H1 (cell line): Measurements from ENCODE around the gene LSM5. TPM values are rescaled to one million over a fixed set of nuclear protein-coding genes. Genes with fewer than 3 reads are reported as not detected.

ENCODE experiments used
- CTCF ChIA-PET: fragments of 300-600 bp; sonication (Branson Sonifier 250); formaldehyde crosslinking; loops from one replicate; lab custom pipeline; 2021; ENCODE audit not compliant: partially characterized antibody; lab: Charles Lee
- POLR2A ChIA-PET: fragments of 300-600 bp; sonication (Branson Sonifier 250); formaldehyde crosslinking; loops from one replicate; lab custom pipeline; 2021; ENCODE audit warnings: inconsistent platforms; ENCODE audit not compliant: partially characterized antibody; lab: Charles Lee
- DNase-seq, 2 experiments: peaks; one replicate each; pipeline versions ENCODE4 v3.0.0 to v3.0.0-alpha.2; 2010 to 2022; ENCODE audit warnings: low spot score in 2 of 2, low read depth in 1 of 2, mixed read lengths in 1 of 2
- FAIRE-seq: peaks from 2 replicates; lab custom pipeline; 2011; peaks lifted over from hg19 to GRCh38; lab: Jason Lieb, UNC
- H2AFZ ChIP-seq: 2 replicates; pipeline ENCODE4 v1.8.1; 2012; ENCODE audit warnings: low read length, inconsistent platforms
- H2AK5ac ChIP-seq: 2 replicates; pipeline ENCODE4 v1.6.1; 2013; ENCODE audit warnings: low read depth, low read length
- H2BK120ac ChIP-seq: replicated peaks from 2 replicates; pipeline ENCODE3; 2013; ENCODE audit warnings: low read depth, low read length, inconsistent platforms
- H2BK12ac ChIP-seq: 2 replicates; pipeline ENCODE4 v1.6.1; 2013; ENCODE audit warnings: low read depth, low read length
- H2BK15ac ChIP-seq: 2 replicates; pipeline ENCODE4 v1.6.1; 2013; ENCODE audit warnings: low read length
- H2BK20ac ChIP-seq: 2 replicates; pipeline ENCODE4 v1.6.1; 2013; ENCODE audit warnings: low read length
- H2BK5ac ChIP-seq: 2 replicates; pipeline ENCODE4 v1.6.1; 2013; ENCODE audit warnings: low read depth, low read length
- H3K14ac ChIP-seq: 2 replicates; pipeline ENCODE4 v1.6.1; 2013; ENCODE audit warnings: inconsistent platforms; ENCODE audit not compliant: insufficient read length
- H3K18ac ChIP-seq: 2 replicates; pipeline ENCODE4 v1.6.1; 2013; ENCODE audit warnings: low read length; ENCODE audit errors: extremely low read depth
- H3K23ac ChIP-seq: 2 replicates; pipeline ENCODE4 v1.6.1; 2013; ENCODE audit warnings: inconsistent platforms; ENCODE audit not compliant: insufficient read length
- H3K23me2 ChIP-seq: 2 replicates; pipeline ENCODE4 v1.6.1; 2013; ENCODE audit warnings: low read depth, low read length
- H3K27ac ChIP-seq: 2 replicates; pipeline ENCODE4 v1.6.1; 2011; ENCODE audit warnings: low read depth, low read length, inconsistent platforms
- H3K27me3 ChIP-seq, 4 experiments: replicated peaks in 1 of 4; 1 replicate in 1 of 4; 2 replicates in 3 of 4; pipeline versions ENCODE4 v1.6.1 to v1.8.1; 2011 to 2013; ENCODE audit warnings: low read length in 3 of 4, mild to moderate bottlenecking in 3 of 4, inconsistent platforms in 2 of 4, mixed read lengths in 2 of 4, moderate library complexity in 1 of 4; ENCODE audit not compliant: control insufficient read depth in 3 of 4, insufficient read depth in 3 of 4; ENCODE audit errors: extremely low read depth in 1 of 4
- H3K36me3 ChIP-seq, 4 experiments: 2 replicates each; pipeline versions ENCODE4 v1.6.1 to v1.8.1; 2011 to 2013; ENCODE audit warnings: mild to moderate bottlenecking in 4 of 4, low read length in 3 of 4, moderate library complexity in 2 of 4, control low read depth in 1 of 4, inconsistent platforms in 1 of 4; ENCODE audit not compliant: insufficient read depth in 4 of 4, control insufficient read depth in 2 of 4
- H3K4ac ChIP-seq: replicated peaks from 2 replicates; pipeline ENCODE3; 2013; ENCODE audit warnings: low read length, low read depth, mixed read lengths, inconsistent platforms; ENCODE audit not compliant: insufficient read length
- H3K4me1 ChIP-seq, 4 experiments: replicated peaks in 1 of 4; 1 replicate in 1 of 4; 2 replicates in 3 of 4; pipeline versions ENCODE4 v1.6.1 to v1.8.1; 2011 to 2013; ENCODE audit warnings: low read length in 3 of 4, inconsistent platforms in 2 of 4, mixed read lengths in 1 of 4; ENCODE audit not compliant: insufficient read depth in 4 of 4, control insufficient read depth in 3 of 4
- H3K4me2 ChIP-seq, 2 experiments: 2 replicates each; pipeline versions ENCODE4 v1.6.1 to v1.8.1; 2011 to 2013; ENCODE audit warnings: low read depth in 2 of 2, low read length in 2 of 2, control low read depth in 1 of 2, inconsistent platforms in 1 of 2, mild to moderate bottlenecking in 1 of 2; ENCODE audit not compliant: insufficient read depth in 1 of 2
- H3K4me3 ChIP-seq, 4 experiments: fragments of 200-600, 300-600 bp in 1 of 4; sonication (generic), shearing (Covaris generic), sonication (Bioruptor Twin) in 1 of 4; 2 replicates each; pipeline versions ENCODE4 v1.5.1 to v1.8.1; 2011 to 2016; ENCODE audit warnings: low read length in 4 of 4, low read depth in 3 of 4, control low read depth in 2 of 4, inconsistent platforms in 2 of 4, mild to moderate bottlenecking in 2 of 4, mixed read lengths in 1 of 4, moderate library complexity in 1 of 4; ENCODE audit not compliant: insufficient read depth in 2 of 4; ENCODE audit errors: extremely low read depth in 1 of 4
- H3K56ac ChIP-seq: replicated peaks from 2 replicates; pipeline ENCODE3; 2013; ENCODE audit warnings: low read depth, mild to moderate bottlenecking, mixed read lengths, low read length, inconsistent platforms; ENCODE audit not compliant: insufficient read length
- H3K79me1 ChIP-seq: 2 replicates; pipeline ENCODE4 v1.6.1; 2013; ENCODE audit warnings: low read depth, low read length, control low read depth
- H3K79me2 ChIP-seq, 2 experiments: 2 replicates each; pipeline versions ENCODE4 v1.6.1 to v1.8.1; 2012 to 2013; ENCODE audit warnings: low read length in 2 of 2, mild to moderate bottlenecking in 2 of 2, inconsistent platforms in 1 of 2; ENCODE audit not compliant: insufficient read depth in 2 of 2, control insufficient read depth in 1 of 2
- H3K9ac ChIP-seq, 4 experiments: replicated peaks in 1 of 4; 1 replicate in 1 of 4; 2 replicates in 3 of 4; pipeline versions ENCODE4 v1.6.1 to v1.8.1; 2011 to 2013; ENCODE audit warnings: low read depth in 3 of 4, low read length in 3 of 4, control low read depth in 2 of 4, mild to moderate bottlenecking in 2 of 4, moderate library complexity in 2 of 4, inconsistent platforms in 1 of 4; ENCODE audit errors: extremely low read depth in 1 of 4
- H3K9me3 ChIP-seq, 2 experiments: 2 replicates each; pipeline versions ENCODE4 v1.6.1 to v1.8.1; 2012 to 2013; ENCODE audit warnings: mild to moderate bottlenecking in 2 of 2, moderate library complexity in 2 of 2, control low read depth in 1 of 2, inconsistent platforms in 1 of 2, low read depth in 1 of 2, low read length in 1 of 2, mixed read lengths in 1 of 2; ENCODE audit not compliant: insufficient read depth in 2 of 2
- H4K20me1 ChIP-seq, 2 experiments: replicated peaks in 1 of 2; 2 replicates each; pipeline versions ENCODE3 to v1.8.1; 2011 to 2013; ENCODE audit warnings: inconsistent platforms in 2 of 2, low read length in 2 of 2, mild to moderate bottlenecking in 1 of 2; ENCODE audit not compliant: insufficient read depth in 2 of 2, control insufficient read depth in 1 of 2
- H4K5ac ChIP-seq: 2 replicates; pipeline ENCODE4 v1.6.1; 2013; ENCODE audit warnings: low read length, low read depth, mixed read lengths, inconsistent platforms; ENCODE audit not compliant: insufficient read length
- H4K8ac ChIP-seq: 2 replicates; pipeline ENCODE4 v1.8.0; 2013; ENCODE audit warnings: mild to moderate bottlenecking, moderate library complexity, low read length, inconsistent platforms; ENCODE audit not compliant: insufficient read depth; ENCODE audit errors: extremely low read depth
- H4K91ac ChIP-seq: replicated peaks from 2 replicates; pipeline ENCODE3; 2013; ENCODE audit warnings: low read length, mixed read lengths, inconsistent platforms; ENCODE audit not compliant: insufficient read length
- CEBPB ChIP-seq: IDR thresholded peaks from 2 replicates; pipeline ENCODE4 v1.6.1; 2012; ENCODE audit warnings: low read depth, low read length
- FOSL1 ChIP-seq: IDR thresholded peaks from 2 replicates; pipeline ENCODE4 v1.6.1; 2011; ENCODE audit warnings: mild to moderate bottlenecking, low read depth, low read length, moderate library complexity; ENCODE audit not compliant: insufficient read depth
- HDAC6 ChIP-seq: IDR thresholded peaks from one replicate; pipeline ENCODE4 v1.7.1; 2012; ENCODE audit warnings: low read depth, mild to moderate bottlenecking, inconsistent platforms, low read length, moderate library complexity
- KDM4A ChIP-seq: IDR thresholded peaks from one replicate; pipeline ENCODE4 v1.7.1; 2012; ENCODE audit warnings: low read depth, mild to moderate bottlenecking, moderate library complexity, low read length, inconsistent platforms; ENCODE audit not compliant: severe bottlenecking
- MAFK ChIP-seq: IDR thresholded peaks from 2 replicates; pipeline ENCODE4 v1.6.1; 2012; ENCODE audit warnings: low read depth, mild to moderate bottlenecking, improper control_type of control experiment, low read length
- POLR2AphosphoS5 ChIP-seq: IDR thresholded peaks from 2 replicates; pipeline ENCODE4 v1.6.1; 2011; ENCODE audit warnings: low read depth, low read length
- RNF2 ChIP-seq: fragments of 200-900, 300-1000 bp; sonication (generic); IDR thresholded peaks from 2 replicates; pipeline ENCODE4 v1.7.1; 2016; ENCODE audit warnings: borderline replicate concordance, low read depth, mild to moderate bottlenecking, antibody characterized with exemption, low read length; ENCODE audit not compliant: poor library complexity, severe bottlenecking; ENCODE audit errors: missing control alignments
- RXRA ChIP-seq: IDR thresholded peaks from 2 replicates; pipeline ENCODE4 v1.6.1; 2011; ENCODE audit warnings: low read depth, mild to moderate bottlenecking, low read length, moderate library complexity; ENCODE audit not compliant: insufficient read depth
- SIRT6 ChIP-seq: IDR thresholded peaks from one replicate; pipeline ENCODE4 v1.7.1; 2012; ENCODE audit warnings: low read length, inconsistent platforms
- SP2 ChIP-seq: IDR thresholded peaks from 2 replicates; pipeline ENCODE4 v1.6.1; 2012; ENCODE audit warnings: mild to moderate bottlenecking, low read length, inconsistent platforms
- WGBS, 2 experiments: shearing (Covaris generic) in 1 of 2; methylation state at CpG; one replicate each; pipeline versions ENCODE4 v1.1.6 to v1.1.7; 2013 to 2015; ENCODE audit warnings: low lambda C conversion rate in 2 of 2, mixed read lengths in 2 of 2, inconsistent platforms in 1 of 2, low coverage in 1 of 2, missing lambda C conversion rate in 1 of 2; ENCODE audit not compliant: insufficient replicate concordance in 2 of 2, insufficient coverage in 1 of 2, insufficient read length in 1 of 2; ENCODE audit errors: extremely low coverage in 1 of 2, missing lambda C conversion rate in 1 of 2; 5-methylcytosine and 5-hydroxymethylcytosine counted together
- polyA plus RNA-seq, 7 experiments: library from polyadenylated mRNA; depleted of rRNA in 3 of 7; stranded (reverse) in 5 of 7; unstranded in 2 of 7; fragments of >200 nt in 5 of 7; fragments of 200-250 nt in 2 of 7; gene quantifications; 1 replicate in 5 of 7; 2 replicates in 1 of 7; 4 replicates in 1 of 7; pipeline versions ENCODE4 v1.2.1 to v1.2.3, GENCODE V29; 2011 to 2013; ENCODE audit warnings: missing spikeins in 2 of 7, mixed read lengths in 2 of 7
- total RNA-seq: library from RNA; stranded (reverse); fragmentation: NEBNext Ultra II Directional; extraction: Animal tissue kit (Norgen Biotek cat#: 25700); gene quantifications from 2 replicates; pipeline ENCODE4 v1.2.1, GENCODE V29; 2021
- TF ChIP-seq, protein P1 (sequence below): IDR thresholded peaks from 2 replicates; pipeline ENCODE4 v1.6.1; 2011; ENCODE audit warnings: low read length, improper control_type of control experiment
- TF ChIP-seq, protein P2 (sequence below): IDR thresholded peaks from 2 replicates; pipeline ENCODE4 v1.6.1; 2012; ENCODE audit warnings: inconsistent platforms

The LSM5 gene
- total and polyA plus RNA-seq, 2 of the 8 experiments (the other 6 are each of a cell fraction or from before 2014, with no cell fraction given), result 58.9 to 103 TPM

DNA sequence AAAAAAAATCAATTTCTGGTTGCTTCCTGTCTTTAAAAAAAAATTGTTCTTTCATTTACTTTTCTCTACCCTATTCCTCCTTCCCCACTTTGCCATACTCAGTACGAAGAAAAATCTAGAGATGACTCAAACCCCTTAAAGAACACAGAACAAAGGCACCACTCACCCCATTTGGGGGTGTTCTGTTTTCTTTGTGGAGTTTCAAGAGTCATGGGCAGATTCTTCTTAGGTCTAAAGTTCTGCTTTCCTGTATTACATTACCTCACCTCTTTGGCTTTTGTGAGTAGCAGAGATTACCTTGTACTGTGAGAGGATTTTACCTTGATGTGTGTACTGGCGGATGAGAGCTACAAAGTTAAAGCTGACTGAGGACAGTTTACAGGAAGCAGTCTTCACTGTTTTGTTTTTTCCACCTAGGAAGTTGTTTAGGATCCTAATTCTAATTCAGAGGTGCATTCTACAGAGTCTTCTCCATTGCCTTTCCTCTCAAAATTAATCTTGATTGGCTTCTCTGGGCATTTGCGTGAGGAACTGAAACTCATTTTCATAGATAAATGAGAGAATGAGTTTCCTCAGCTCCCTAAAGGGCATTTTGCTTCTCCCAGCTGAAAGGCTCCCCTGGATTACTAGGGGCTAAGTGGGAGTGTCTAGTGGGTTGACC lies 25.8 kb upstream of the LSM5 start:
- Histone ChIP-seq H3K9me3 (peaks cover 39 to 47% of the 10 kb centered on the region in 2 experiments), H4K8ac (no peak overlapping the region), H4K5ac (no peak overlapping the region), H3K56ac (no peak overlapping the region), H2BK120ac (no peak overlapping the region), H3K27ac (no peak overlapping the region), H3K36me3 (peaks cover 0 to 42% (median 19%) of the 10 kb centered on the region in 4 experiments; a peak in 6 of 8 replicates), H4K20me1 (no peaks in the 10 kb centered on the region), H3K4me3 (no peak overlapping the region), H3K9ac (no peak overlapping the region), H2AFZ (no peak overlapping the region), H2BK5ac (no peak overlapping the region), H3K14ac (no peak overlapping the region), H3K79me1 (no peaks in the 10 kb centered on the region; the same call in 1 of the 2 replicates), H3K23me2 (no peaks in the 10 kb centered on the region), H3K4me1 (peaks cover 2 to 10% (median 6%) of the 10 kb centered on the region in 4 experiments; a peak in 4 of 7 replicates), H2BK15ac (no peak overlapping the region), H3K18ac (no peak overlapping the region), H4K91ac (no peak overlapping the region), H3K27me3 (no peaks in the 10 kb centered on the region), H3K4ac (no peak overlapping the region), H2AK5ac (no peak overlapping the region), H3K4me2 (no peak overlapping the region), H2BK20ac (no peak overlapping the region), H2BK12ac (no peak overlapping the region), H3K23ac (no peak overlapping the region), H3K79me2 (peaks cover 2 to 68% of the 10 kb centered on the region in 2 experiments)
- 93% methylated on average over 3 of the region's 3 CpGs; no CpG with 5 or more reads in 1 of the 2 experiments for WGBS, 2 experiments
- DNase-seq (no peak), FAIRE-seq (no peak)
- ChIA-PET CTCF (no interaction called here), POLR2A (interaction anchor here (1.3 to 2.3 kb wide), 2 partner anchors 15 to 20 kb away, joined by 4 to 13 read pairs; partner anchors contain the start of gene AVL9)
- TF ChIP-seq FOSL1 (no peak), KDM4A (no peak), POLR2AphosphoS5 (no peak), CEBPB (no peak), SP2 (no peak), MAFK (no peak), RXRA (no peak), SIRT6 (no peak), HDAC6 (no peak), RNF2 (no peak)
- TF ChIP-seq, protein P1, sequence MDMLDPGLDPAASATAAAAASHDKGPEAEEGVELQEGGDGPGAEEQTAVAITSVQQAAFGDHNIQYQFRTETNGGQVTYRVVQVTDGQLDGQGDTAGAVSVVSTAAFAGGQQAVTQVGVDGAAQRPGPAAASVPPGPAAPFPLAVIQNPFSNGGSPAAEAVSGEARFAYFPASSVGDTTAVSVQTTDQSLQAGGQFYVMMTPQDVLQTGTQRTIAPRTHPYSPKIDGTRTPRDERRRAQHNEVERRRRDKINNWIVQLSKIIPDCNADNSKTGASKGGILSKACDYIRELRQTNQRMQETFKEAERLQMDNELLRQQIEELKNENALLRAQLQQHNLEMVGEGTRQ, result no peak
- TF ChIP-seq, protein P2, sequence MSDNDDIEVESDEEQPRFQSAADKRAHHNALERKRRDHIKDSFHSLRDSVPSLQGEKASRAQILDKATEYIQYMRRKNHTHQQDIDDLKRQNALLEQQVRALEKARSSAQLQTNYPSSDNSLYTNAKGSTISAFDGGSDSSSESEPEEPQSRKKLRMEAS, result no peak
